Lower lobe of right lung (tissue), 2 donors: ENCODE measurements around the gene MACROD2. TPM values are rescaled to one million over a fixed set of nuclear protein-coding genes. Genes with fewer than 3 reads are reported as not detected.

Experiments
- ATAC-seq, 2 donors: fragments of 200-7000 bp; cut with Tn5 transposase; one replicate each; pipeline ENCODE4 v1.9.1; 2020 to 2022; ENCODE audit warnings: mild to moderate bottlenecking in 2 of 2, moderate library complexity in 2 of 2
- DNase-seq: peaks from one replicate; pipeline ENCODE4 v3.0.0-alpha.2; 2020
- H3K27ac ChIP-seq: fragments of 200-600 bp; one replicate; pipeline ENCODE4 v1.8.0; 2022
- H3K27me3 ChIP-seq: fragments of 200-600 bp; one replicate; pipeline ENCODE4 v1.8.0; 2022; ENCODE audit warnings: low read depth
- H3K36me3 ChIP-seq: fragments of 200-600 bp; one replicate; pipeline ENCODE4 v1.8.0; 2022; ENCODE audit warnings: mild to moderate bottlenecking
- H3K4me1 ChIP-seq: fragments of 200-600 bp; one replicate; pipeline ENCODE4 v1.8.0; 2022
- H3K4me3 ChIP-seq: fragments of 200-600 bp; one replicate; pipeline ENCODE4 v1.8.0; 2022; ENCODE audit warnings: mild to moderate bottlenecking
- H3K9me3 ChIP-seq: fragments of 200-600 bp; one replicate; pipeline ENCODE4 v1.8.0; 2022
- CTCF ChIP-seq: fragments of 200-600 bp; IDR thresholded peaks from one replicate; pipeline ENCODE4 v1.8.0; 2022; ENCODE audit warnings: antibody characterized with exemption, mild to moderate bottlenecking
- intact Hi-C: fragments of 100-400 bp; cut with DNase I; formaldehyde crosslinking; loops from one replicate; pipeline ENCODE4 v1.11.0; 2022
- total RNA-seq: library from RNA; stranded (reverse); fragmentation: NEBNext Ultra II Directional; extraction: Animal tissue kit (Norgen Biotek cat#: 25700); gene quantifications from one replicate; pipeline ENCODE4 v1.2.1, GENCODE V29; 2021
- donor health status: DM: no; HTN: yes; CAD: no; lungs with severe emphysema.

Gene MACROD2
- total RNA-seq, 1 donor from 2014 or later = 73.0 TPM

DNA sequence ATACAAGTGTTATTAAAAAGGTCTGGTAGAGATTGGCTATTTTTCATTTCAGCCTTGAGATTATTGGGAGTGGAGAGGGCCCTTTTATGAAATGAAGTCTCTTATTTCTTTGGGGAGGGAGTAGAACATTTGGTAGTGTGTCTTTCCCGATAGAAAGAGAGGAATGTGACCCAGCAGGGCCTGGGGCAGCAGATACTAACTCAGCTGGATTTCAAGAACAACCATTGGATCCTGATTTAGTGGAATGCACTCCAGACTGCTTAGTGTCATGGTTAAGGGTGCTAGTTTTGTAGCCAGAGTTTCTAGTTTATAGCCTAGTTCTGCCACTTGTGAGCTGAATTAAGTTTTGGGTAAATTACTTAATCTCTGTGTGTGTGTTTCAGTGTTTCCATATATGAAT is 360.5 kb downstream of the MACROD2 start:
- DNase-seq (no peak), ATAC-seq (no peak)
- intact Hi-C loops = no loop called here
- Histone ChIP-seq H3K36me3 (no peaks in the 10 kb centered on the region), H3K9me3 (no peaks in the 10 kb centered on the region), H3K4me1 (no peaks in the 10 kb centered on the region), H3K27me3 (no peaks in the 10 kb centered on the region), H3K27ac (no peak overlapping the region), H3K4me3 (no peak overlapping the region)
- no peak for TF ChIP-seq CTCF

DNA sequence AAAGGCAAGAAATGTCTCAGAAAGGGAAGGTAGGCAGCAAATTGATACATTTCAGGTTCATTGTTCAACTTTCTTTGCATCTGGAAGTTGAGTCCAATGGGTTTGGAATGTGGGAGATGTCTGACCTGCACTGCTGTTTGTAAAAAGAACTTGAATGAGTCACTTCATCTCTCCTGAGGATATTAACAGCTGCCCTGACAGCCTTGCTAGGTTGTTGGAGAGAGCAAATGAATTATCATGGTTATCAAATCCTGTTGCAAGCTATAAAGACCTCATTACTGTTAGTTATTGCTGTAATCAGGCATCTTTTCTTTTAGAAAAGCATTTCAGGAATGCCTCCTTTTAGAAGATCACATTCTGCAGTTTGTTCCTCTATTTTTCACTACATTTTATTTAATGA is 365.1 kb downstream of the MACROD2 start:
- no peak for TF ChIP-seq CTCF
- DNase-seq = no peak
- Histone ChIP-seq H3K27ac (no peak overlapping the region), H3K4me3 (no peak overlapping the region), H3K36me3 (no peaks in the 10 kb centered on the region), H3K9me3 (peaks cover 5% of the 10 kb centered on the region), H3K27me3 (no peaks in the 10 kb centered on the region), H3K4me1 (no peaks in the 10 kb centered on the region)
- ATAC-seq = no peak
- intact Hi-C loops = no loop called here

DNA sequence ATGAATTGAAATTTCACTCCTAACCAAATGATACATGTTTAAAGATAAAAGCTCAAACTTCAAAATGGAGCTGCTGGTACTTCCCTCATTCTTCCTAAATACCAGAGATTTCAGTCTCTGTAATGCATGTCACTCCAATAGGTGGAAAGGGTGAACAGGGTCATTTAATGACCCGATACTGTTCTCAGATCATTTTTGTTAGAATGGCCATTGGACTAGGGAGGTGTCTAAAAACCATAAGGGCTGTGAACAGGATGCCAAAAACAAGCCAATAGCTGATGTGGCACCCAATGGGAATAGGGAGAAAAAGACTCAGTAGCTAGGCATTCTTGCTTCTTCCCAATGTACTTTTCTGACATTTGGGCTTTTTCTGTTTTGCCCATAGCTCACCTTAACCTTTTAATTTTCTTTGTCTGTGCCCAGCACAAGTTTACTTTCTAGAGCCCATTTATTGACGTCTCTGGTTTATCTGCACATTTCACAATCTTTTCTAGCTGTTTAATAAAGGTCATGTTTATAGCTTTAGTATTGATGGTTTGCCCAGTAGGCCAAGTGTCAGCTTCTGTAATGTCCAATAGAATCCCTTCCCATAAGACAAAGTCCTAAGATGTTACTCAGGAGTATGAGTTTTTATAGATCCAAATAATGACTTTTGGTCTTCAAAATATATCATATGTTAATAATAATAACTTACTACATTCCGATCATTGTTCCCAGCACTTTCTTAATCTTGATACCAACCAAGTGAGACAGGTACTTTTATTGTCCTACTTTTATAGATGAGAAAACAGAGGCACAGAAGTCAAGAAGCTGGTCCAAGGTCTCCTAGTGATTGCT is 366.4 kb downstream of the MACROD2 start:
- no peaks in the 10 kb centered on the region for H3K4me1 ChIP-seq
- no peak overlapping the region for H3K4me3 ChIP-seq
- ATAC-seq = no peak
- no peak for TF ChIP-seq CTCF
- intact Hi-C loops = no loop called here
- no peak overlapping the region for H3K27ac ChIP-seq
- H3K36me3 ChIP-seq = no peaks in the 10 kb centered on the region
- H3K9me3 ChIP-seq = peaks cover 11% of the 10 kb centered on the region
- no peak for DNase-seq
- no peaks in the 10 kb centered on the region for H3K27me3 ChIP-seq

- Histone ChIP-seq H3K9me3 (no peaks in the 10 kb centered on the region), H3K4me1 (no peaks in the 10 kb centered on the region), H3K27ac (no peak overlapping the region), H3K27me3 (no peaks in the 10 kb centered on the region), H3K36me3 (no peaks in the 10 kb centered on the region), H3K4me3 (no peak overlapping the region)
- TF ChIP-seq CTCF = no peak
- DNase-seq (no peak), ATAC-seq (no peak)
- intact Hi-C loops = no loop called here
Observed at GRCh38 chr20:14374196-14374595, 378.9 kb downstream of the MACROD2 start.

- Histone ChIP-seq H3K27me3 (no peaks in the 10 kb centered on the region), H3K4me3 (no peak overlapping the region), H3K36me3 (no peaks in the 10 kb centered on the region), H3K4me1 (no peaks in the 10 kb centered on the region), H3K9me3 (no peaks in the 10 kb centered on the region), H3K27ac (no peak overlapping the region)
- TF ChIP-seq CTCF = no peak
- intact Hi-C loops = no loop called here
- ATAC-seq (no peak), DNase-seq (no peak)
Observed at GRCh38 chr20:14375416-14375985, 380.2 kb downstream of the MACROD2 start.
